ENCODE measurements around the gene CXCR6. TPM values are rescaled to one million over a fixed set of nuclear protein-coding genes. Genes with fewer than 3 reads are reported as not detected.

CXCR6 gene
- total RNA-seq, 1 experiment from 2014 or later = not detected

DNA sequence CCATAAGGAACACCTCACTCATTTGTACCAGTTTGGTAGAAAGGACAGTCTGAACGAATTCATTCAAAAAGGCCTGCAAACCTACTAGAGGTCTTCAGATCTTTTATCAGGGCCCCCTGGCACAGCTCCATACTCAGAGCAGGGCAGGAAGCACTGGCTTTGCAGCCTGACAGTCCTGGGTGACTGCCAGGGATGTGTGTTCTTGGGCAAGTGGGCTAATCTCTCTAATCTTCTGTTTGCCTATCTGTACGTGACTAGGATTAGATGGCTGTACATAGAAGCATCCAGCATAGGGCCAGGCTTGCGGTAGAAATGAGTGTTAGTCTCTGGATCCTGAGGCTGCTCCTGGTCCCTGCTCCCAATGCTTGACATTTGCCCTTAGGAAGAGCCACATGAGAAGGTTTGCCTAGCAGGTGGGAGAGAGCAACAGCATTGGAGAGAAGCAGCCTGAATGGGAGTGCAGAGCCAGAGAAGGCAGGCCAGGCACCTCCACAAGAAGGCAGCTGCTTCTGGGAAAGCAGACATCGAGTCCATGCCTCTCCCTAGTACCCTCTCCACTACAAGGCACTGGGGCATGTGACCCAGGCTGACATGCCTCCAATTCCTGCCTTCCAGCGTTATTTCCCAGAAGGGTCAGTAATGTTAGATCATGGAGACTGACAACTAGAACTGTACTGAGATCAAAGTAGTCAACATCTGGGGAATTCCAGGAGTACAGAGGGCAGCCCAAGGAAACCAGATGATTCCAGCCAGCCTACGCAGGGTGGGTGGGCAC, 1.0 kb upstream of the CXCR6 start (continued):
- TF ChIP-seq, protein P1, sequence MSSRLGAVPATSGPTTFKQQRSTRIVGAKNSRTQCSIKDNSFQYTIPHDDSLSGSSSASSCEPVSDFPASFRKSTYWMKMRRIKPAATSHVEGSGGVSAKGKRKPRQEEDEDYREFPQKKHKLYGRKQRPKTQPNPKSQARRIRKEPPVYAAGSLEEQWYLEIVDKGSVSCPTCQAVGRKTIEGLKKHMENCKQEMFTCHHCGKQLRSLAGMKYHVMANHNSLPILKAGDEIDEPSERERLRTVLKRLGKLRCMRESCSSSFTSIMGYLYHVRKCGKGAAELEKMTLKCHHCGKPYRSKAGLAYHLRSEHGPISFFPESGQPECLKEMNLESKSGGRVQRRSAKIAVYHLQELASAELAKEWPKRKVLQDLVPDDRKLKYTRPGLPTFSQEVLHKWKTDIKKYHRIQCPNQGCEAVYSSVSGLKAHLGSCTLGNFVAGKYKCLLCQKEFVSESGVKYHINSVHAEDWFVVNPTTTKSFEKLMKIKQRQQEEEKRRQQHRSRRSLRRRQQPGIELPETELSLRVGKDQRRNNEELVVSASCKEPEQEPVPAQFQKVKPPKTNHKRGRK (CRISPR knock-in tag; IDR thresholded peaks at IDR 0.05; ENCODE audit: borderline replicate concordance) = no peak
- TF ChIP-seq CREM (CRISPR knock-in tag; IDR thresholded peaks at IDR 0.05) (no peak), NR1H2 (CRISPR knock-in tag; IDR thresholded peaks at IDR 0.05) (no peak)

DNA sequence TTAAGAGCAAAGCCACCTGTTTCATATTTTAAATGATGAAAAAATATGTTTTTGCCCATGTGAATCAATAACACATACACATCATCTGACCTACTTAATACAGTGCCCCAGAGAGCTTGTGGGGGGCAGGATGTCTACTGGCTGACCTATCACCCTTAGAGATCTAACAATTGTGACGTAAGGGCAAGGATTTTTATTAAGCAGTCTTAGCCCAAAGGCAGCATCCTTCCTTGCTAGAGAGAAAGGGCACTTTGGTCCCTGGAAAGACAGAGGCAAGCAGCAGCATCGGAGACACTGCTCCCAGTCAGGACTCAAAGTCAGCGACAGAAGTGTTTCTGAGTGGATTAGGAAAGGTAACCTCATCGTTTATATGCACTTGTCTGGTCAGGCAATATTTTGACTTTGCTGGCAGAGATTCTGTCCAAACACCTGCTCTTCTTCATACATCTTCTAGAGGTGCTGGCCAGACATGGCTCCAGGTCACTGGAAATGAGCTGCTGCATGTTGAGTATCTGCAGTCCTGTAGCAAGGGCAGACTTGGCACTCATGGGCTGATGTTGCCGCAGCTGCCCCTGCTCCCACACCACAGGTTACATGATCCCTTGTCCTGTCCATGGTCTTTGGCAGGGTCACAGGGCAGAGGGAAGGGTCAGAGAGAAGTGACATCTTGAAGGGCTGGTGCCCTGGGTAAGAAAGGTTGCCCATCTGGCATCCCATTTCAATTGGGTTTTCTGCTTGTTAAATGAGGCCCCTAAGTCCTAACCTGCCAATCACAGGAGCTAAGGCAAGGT, 1.8 kb downstream of the CXCR6 start:
- no peak overlapping the region for H3K27ac Mint-ChIP-seq
- H3K4me3 Mint-ChIP-seq = no peak overlapping the region
- TF ChIP-seq, protein P2, sequence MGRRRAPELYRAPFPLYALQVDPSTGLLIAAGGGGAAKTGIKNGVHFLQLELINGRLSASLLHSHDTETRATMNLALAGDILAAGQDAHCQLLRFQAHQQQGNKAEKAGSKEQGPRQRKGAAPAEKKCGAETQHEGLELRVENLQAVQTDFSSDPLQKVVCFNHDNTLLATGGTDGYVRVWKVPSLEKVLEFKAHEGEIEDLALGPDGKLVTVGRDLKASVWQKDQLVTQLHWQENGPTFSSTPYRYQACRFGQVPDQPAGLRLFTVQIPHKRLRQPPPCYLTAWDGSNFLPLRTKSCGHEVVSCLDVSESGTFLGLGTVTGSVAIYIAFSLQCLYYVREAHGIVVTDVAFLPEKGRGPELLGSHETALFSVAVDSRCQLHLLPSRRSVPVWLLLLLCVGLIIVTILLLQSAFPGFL (CRISPR knock-in tag; IDR thresholded peaks at IDR 0.05; ENCODE audit: borderline replicate concordance) = no peak
- TF ChIP-seq, protein P3, sequence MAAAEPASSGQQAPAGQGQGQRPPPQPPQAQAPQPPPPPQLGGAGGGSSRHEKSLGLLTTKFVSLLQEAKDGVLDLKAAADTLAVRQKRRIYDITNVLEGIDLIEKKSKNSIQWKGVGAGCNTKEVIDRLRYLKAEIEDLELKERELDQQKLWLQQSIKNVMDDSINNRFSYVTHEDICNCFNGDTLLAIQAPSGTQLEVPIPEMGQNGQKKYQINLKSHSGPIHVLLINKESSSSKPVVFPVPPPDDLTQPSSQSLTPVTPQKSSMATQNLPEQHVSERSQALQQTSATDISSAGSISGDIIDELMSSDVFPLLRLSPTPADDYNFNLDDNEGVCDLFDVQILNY (CRISPR knock-in tag; IDR thresholded peaks at IDR 0.05) = no peak
- no peak for TF ChIP-seq ATF1 (CRISPR knock-in tag; IDR thresholded peaks at IDR 0.05)
- no peak for TF ChIP-seq GABPB1 (CRISPR knock-in tag; IDR thresholded peaks at IDR 0.05)
- TF ChIP-seq FOXP4 (CRISPR knock-in tag; IDR thresholded peaks at IDR 0.05) = no peak
- TF ChIP-seq GTF2I (CRISPR knock-in tag; conservative IDR thresholded peaks at IDR 0.05) = no peak
- no peak for TF ChIP-seq FOXP1 (CRISPR knock-in tag; IDR thresholded peaks at IDR 0.05; ENCODE audit: borderline replicate concordance)
- no peak for TF ChIP-seq CTCF (IDR thresholded peaks at IDR 0.05)
- no peak for TF ChIP-seq RORB (CRISPR knock-in tag; IDR thresholded peaks at IDR 0.05)
- no peak for TF ChIP-seq ZBTB21 (CRISPR knock-in tag; IDR thresholded peaks at IDR 0.05; ENCODE audit: borderline replicate concordance)
- no peak for TF ChIP-seq SP1 (CRISPR knock-in tag; conservative IDR thresholded peaks at IDR 0.05)
- no peak for TF ChIP-seq NFE2L1 (CRISPR knock-in tag; IDR thresholded peaks at IDR 0.05)
- TF ChIP-seq, protein P4, sequence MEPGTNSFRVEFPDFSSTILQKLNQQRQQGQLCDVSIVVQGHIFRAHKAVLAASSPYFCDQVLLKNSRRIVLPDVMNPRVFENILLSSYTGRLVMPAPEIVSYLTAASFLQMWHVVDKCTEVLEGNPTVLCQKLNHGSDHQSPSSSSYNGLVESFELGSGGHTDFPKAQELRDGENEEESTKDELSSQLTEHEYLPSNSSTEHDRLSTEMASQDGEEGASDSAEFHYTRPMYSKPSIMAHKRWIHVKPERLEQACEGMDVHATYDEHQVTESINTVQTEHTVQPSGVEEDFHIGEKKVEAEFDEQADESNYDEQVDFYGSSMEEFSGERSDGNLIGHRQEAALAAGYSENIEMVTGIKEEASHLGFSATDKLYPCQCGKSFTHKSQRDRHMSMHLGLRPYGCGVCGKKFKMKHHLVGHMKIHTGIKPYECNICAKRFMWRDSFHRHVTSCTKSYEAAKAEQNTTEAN (CRISPR knock-in tag; IDR thresholded peaks at IDR 0.05) = no peak
- no peak for TF ChIP-seq NR2C2 (CRISPR knock-in tag; IDR thresholded peaks at IDR 0.05)
- TF ChIP-seq TP53 (CRISPR knock-in tag; IDR thresholded peaks at IDR 0.05) = no peak
- TF ChIP-seq, protein P5, sequence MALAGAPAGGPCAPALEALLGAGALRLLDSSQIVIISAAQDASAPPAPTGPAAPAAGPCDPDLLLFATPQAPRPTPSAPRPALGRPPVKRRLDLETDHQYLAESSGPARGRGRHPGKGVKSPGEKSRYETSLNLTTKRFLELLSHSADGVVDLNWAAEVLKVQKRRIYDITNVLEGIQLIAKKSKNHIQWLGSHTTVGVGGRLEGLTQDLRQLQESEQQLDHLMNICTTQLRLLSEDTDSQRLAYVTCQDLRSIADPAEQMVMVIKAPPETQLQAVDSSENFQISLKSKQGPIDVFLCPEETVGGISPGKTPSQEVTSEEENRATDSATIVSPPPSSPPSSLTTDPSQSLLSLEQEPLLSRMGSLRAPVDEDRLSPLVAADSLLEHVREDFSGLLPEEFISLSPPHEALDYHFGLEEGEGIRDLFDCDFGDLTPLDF (CRISPR knock-in tag; IDR thresholded peaks at IDR 0.05) = no peak
- TF ChIP-seq, protein P6, sequence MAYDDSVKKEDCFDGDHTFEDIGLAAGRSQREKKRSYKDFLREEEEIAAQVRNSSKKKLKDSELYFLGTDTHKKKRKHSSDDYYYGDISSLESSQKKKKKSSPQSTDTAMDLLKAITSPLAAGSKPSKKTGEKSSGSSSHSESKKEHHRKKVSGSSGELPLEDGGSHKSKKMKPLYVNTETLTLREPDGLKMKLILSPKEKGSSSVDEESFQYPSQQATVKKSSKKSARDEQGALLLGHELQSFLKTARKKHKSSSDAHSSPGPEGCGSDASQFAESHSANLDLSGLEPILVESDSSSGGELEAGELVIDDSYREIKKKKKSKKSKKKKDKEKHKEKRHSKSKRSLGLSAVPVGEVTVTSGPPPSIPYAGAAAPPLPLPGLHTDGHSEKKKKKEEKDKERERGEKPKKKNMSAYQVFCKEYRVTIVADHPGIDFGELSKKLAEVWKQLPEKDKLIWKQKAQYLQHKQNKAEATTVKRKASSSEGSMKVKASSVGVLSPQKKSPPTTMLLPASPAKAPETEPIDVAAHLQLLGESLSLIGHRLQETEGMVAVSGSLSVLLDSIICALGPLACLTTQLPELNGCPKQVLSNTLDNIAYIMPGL (CRISPR knock-in tag; IDR thresholded peaks at IDR 0.05) = no peak
- TF ChIP-seq, protein P7, sequence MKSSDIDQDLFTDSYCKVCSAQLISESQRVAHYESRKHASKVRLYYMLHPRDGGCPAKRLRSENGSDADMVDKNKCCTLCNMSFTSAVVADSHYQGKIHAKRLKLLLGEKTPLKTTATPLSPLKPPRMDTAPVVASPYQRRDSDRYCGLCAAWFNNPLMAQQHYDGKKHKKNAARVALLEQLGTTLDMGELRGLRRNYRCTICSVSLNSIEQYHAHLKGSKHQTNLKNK (CRISPR knock-in tag; IDR thresholded peaks at IDR 0.05) = no peak
- no peak for TF ChIP-seq ZNF263 (CRISPR knock-in tag; IDR thresholded peaks at IDR 0.05; ENCODE audit: low read depth)
- peaks cover 47% of the 10 kb centered on the region for H3K36me3 Mint-ChIP-seq
- DNase-seq (ENCODE audit: low spot score) = no peak
- POLR2A ChIA-PET = no interaction called here
- no peak for ATAC-seq
- no peaks in the 10 kb centered on the region for H3K27me3 Mint-ChIP-seq (ENCODE audit: low read depth)
- H3K9me3 Mint-ChIP-seq = peaks cover 6% of the 10 kb centered on the region; the same call in 1 of the 2 replicates
- peaks cover 7% of the 10 kb centered on the region for H3K4me1 Mint-ChIP-seq
- CTCF ChIA-PET = no interaction called here

Data from WTC11 (cell line).